Stimulated activated naive B cell treated with anti-CD40 and anti-IgM and Interleukin-4, amounts not matched to agents 10 μg/mL and 1 μg/mL and 100 μg/mL, for 72 hours (primary cell): ENCODE data around the gene DBN1.
"Not testable (repeated sequence)": the region's sequence is repeated elsewhere in the genome, so short reads cannot be mapped to it uniquely, and the experiment has no call there.

Experiments
- ATAC-seq, 2 donors: fragments of 150-1000 bp; cut with Tn5 transposase; replicated peaks; 2 replicates each; pipeline ENCODE4 v1.10.0; 2021; ENCODE audit warnings: moderate library complexity in 1 of 2
- DNase-seq: peaks from one replicate; pipeline ENCODE4 v3.0.0; 2021
- H3K27ac Mint-ChIP-seq: one replicate; pipeline ENCODE4 v1.8.0; 2022; ENCODE audit warnings: mild to moderate bottlenecking, mixed read lengths
- H3K27me3 Mint-ChIP-seq, 2 donors: one replicate each; pipeline ENCODE4 v1.8.0; 2022; ENCODE audit warnings: mixed read lengths in 2 of 2
- H3K36me3 Mint-ChIP-seq, 2 donors: one replicate each; pipeline ENCODE4 v1.8.0; 2022; ENCODE audit warnings: mixed read lengths in 2 of 2, mild to moderate bottlenecking in 1 of 2
- H3K4me1 Mint-ChIP-seq, 2 donors: one replicate each; pipeline ENCODE4 v1.8.0; 2022; ENCODE audit warnings: mixed read lengths in 2 of 2, mild to moderate bottlenecking in 1 of 2
- H3K4me3 Mint-ChIP-seq, 2 donors: one replicate each; pipeline ENCODE4 v1.8.0; 2022; ENCODE audit warnings: mild to moderate bottlenecking in 2 of 2, mixed read lengths in 2 of 2, moderate library complexity in 1 of 2
- H3K9me3 Mint-ChIP-seq, 2 donors: one replicate each; pipeline ENCODE4 v1.8.0; 2022; ENCODE audit warnings: mixed read lengths in 2 of 2, mild to moderate bottlenecking in 1 of 2

Gene DBN1

DNA sequence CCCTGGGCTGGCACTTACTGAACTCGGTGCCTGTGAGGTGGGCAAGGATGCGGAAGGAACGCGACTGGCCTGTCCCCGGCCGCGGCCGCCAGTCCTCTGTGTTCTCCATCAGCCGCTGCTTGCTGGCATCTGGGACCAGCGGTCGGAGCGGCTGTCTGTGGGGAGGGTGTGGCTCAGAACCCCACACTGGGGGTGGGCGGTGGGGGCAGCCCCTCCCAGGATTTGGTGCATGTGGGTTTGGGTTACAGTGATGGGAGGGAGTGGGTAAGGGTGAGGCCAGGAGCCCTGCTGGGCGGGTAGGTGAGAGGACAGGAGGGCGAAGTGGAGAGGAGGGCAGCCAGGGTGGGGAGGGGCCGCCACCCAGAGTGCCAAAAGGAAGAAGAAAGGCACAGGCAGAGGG, 17.6 kb upstream of the DBN1 start:
- no peaks in the 10 kb centered on the region for H3K9me3 Mint-ChIP-seq
- DNase-seq (no peak), ATAC-seq (no peak)
- peak overlapping the region in 1 of 2 donors; percentile 30 for H3K4me3 Mint-ChIP-seq
- H3K36me3 Mint-ChIP-seq = peaks cover 43 to 49% of the 10 kb centered on the region in 2 donors
- no peaks in the 10 kb centered on the region for H3K27me3 Mint-ChIP-seq
- H3K4me1 Mint-ChIP-seq = peaks cover 32 to 52% of the 10 kb centered on the region in 2 donors
- H3K27ac Mint-ChIP-seq = no peak overlapping the region

DNA sequence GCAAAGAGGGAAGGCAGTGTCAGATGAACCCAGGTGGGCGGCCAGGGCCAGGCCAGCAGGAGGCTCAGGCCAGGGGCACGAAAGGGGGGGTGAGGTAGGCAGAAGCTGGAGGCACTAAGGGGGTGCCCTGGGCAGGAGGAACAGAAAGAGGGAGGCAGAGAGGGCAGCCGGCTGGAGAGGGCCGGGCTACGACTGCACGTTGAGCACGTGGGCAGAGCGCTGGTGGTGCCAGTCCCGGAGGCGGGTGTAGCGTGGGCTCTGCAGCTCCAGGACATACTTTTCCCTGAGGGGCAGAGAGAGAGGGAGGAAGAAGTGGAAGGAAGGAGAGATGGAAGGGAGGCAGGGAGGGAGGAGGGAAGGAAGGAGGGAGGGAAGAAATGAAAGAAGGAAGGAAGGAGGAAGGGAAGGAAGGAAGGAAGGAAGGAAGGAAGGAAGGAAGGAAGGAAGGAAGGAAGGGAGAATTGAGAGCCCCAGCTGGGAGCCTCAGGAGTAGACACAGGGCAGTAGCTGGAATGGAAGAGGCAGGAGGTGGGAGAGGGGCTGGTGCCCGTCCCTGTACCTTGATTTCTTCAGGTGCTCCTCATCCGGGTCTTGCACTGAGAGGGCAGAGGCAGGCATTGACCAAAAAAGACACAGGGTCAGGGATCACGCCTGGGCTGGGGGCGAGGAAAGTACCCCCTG, 17.0 kb upstream of the DBN1 start:
- no peaks in the 10 kb centered on the region for H3K27me3 Mint-ChIP-seq
- ATAC-seq = no peak
- H3K27ac Mint-ChIP-seq = peak overlapping the region; percentile 27
- H3K4me3 Mint-ChIP-seq = no peak overlapping the region
- H3K36me3 Mint-ChIP-seq = peaks cover 45 to 49% of the 10 kb centered on the region in 2 donors
- no peaks in the 10 kb centered on the region for H3K9me3 Mint-ChIP-seq
- DNase-seq = no peak
- peaks cover 32 to 46% of the 10 kb centered on the region in 2 donors for H3K4me1 Mint-ChIP-seq

DNA sequence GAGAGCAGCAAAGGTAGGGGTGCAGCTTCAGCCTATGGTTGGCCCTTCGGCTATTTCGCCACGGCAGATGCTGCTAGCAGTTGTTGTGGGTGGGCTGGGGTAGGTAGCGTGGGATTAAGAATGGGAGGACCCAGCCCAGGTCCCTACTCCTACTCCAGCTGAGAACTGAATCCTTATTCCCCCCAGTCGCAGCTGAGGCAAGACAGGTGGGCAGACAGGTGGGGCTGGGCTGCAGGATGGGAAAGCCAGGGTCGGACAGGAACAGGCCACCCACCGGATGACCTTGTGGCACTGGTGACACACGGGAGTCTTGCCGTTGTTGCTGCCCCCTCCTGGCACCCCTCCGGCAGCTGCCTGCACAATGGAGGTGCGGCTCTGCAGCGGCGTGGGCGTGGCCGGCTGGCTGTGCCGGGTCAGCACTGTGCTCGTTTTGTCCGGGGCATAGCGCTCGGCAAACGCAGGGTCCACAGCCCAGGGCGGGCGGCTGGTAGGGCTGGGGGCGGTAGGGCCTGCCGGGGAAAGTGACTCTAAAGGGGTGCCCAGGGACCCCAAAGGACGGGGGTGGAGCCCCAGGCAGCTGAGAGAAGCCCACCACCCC, 15.8 kb upstream of the DBN1 start:
- no peak overlapping the region for H3K4me3 Mint-ChIP-seq
- peaks cover 49 to 58% of the 10 kb centered on the region in 2 donors for H3K36me3 Mint-ChIP-seq
- ATAC-seq = no peak
- no peak overlapping the region for H3K27ac Mint-ChIP-seq
- H3K9me3 Mint-ChIP-seq = no peaks in the 10 kb centered on the region
- DNase-seq = no peak
- peaks cover 24 to 34% of the 10 kb centered on the region in 2 donors for H3K4me1 Mint-ChIP-seq
- no peaks in the 10 kb centered on the region for H3K27me3 Mint-ChIP-seq

DNA sequence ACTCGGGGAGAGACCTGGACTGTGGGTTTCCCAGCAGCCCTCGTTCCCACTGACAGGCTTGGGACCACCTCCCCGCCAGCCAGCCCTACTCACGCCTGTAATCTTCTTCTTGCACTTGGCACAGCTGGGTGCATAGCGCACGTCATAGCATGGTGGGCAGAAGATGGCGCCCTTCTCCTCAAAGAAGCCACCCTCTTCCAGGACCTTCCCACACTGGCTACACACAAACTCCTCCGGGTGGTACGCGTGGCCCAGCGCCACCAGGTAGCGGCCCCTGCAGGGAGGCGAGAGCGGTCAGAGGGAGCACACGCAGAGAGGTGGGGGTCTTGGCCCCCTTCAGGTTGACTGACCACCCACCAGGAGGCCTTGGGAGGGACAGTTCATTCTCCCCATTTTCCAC, 14.5 kb upstream of the DBN1 start:
- H3K27ac Mint-ChIP-seq = no peak overlapping the region
- ATAC-seq (no peak), DNase-seq (no peak)
- peaks cover 49 to 56% of the 10 kb centered on the region in 2 donors for H3K36me3 Mint-ChIP-seq
- H3K4me3 Mint-ChIP-seq = no peak overlapping the region
- no peaks in the 10 kb centered on the region for H3K9me3 Mint-ChIP-seq
- H3K4me1 Mint-ChIP-seq = peaks cover 14 to 22% of the 10 kb centered on the region in 2 donors
- H3K27me3 Mint-ChIP-seq = no peaks in the 10 kb centered on the region

- ATAC-seq (no peak), DNase-seq (no peak)
- peaks cover 45 to 48% of the 10 kb centered on the region in 2 donors for H3K36me3 Mint-ChIP-seq
- H3K4me1 Mint-ChIP-seq = peaks cover 9 to 16% of the 10 kb centered on the region in 2 donors
- no peak overlapping the region for H3K27ac Mint-ChIP-seq
- no peaks in the 10 kb centered on the region for H3K9me3 Mint-ChIP-seq
- no peaks in the 10 kb centered on the region for H3K27me3 Mint-ChIP-seq
- H3K4me3 Mint-ChIP-seq = no peak overlapping the region
Observed at GRCh38 chr5:177487144-177487543, 13.7 kb upstream of the DBN1 start.

- peaks cover 44 to 46% of the 10 kb centered on the region in 2 donors for H3K36me3 Mint-ChIP-seq
- H3K9me3 Mint-ChIP-seq = no peaks in the 10 kb centered on the region
- H3K27me3 Mint-ChIP-seq = no peaks in the 10 kb centered on the region
- no peak overlapping the region for H3K27ac Mint-ChIP-seq
- H3K4me1 Mint-ChIP-seq = peaks cover 8 to 15% of the 10 kb centered on the region in 2 donors
- ATAC-seq (no peak), DNase-seq (no peak)
- no peak overlapping the region for H3K4me3 Mint-ChIP-seq
Observed at GRCh38 chr5:177486256-177486655, 12.8 kb upstream of the DBN1 start.

DNA sequence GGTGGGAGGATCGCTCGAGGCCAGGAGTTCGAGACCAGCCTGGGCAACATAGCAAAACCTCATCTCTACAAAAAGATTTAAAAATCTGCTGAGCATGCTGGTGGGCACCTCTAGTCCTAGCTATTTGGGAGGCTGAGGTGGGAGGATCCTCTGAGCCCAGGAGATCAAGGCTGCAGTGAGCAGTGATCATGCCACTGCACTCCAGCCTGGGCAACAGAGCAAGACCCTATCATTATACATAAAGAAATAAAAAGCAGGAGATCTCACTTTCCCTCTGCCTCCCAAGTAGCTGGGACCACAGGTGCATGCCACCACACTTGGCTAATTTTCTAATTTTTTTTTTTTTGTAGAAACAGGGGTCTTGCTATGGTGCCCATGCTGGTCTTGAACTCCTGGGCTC, 12.3 kb upstream of the DBN1 start:
- H3K4me1 Mint-ChIP-seq, H3K27me3 Mint-ChIP-seq, H3K27ac Mint-ChIP-seq, DNase-seq, H3K4me3 Mint-ChIP-seq, H3K9me3 Mint-ChIP-seq, ATAC-seq: not testable (repeated sequence)
- peaks cover 39 to 41% of the 10 kb centered on the region in 2 donors for H3K36me3 Mint-ChIP-seq

DNA sequence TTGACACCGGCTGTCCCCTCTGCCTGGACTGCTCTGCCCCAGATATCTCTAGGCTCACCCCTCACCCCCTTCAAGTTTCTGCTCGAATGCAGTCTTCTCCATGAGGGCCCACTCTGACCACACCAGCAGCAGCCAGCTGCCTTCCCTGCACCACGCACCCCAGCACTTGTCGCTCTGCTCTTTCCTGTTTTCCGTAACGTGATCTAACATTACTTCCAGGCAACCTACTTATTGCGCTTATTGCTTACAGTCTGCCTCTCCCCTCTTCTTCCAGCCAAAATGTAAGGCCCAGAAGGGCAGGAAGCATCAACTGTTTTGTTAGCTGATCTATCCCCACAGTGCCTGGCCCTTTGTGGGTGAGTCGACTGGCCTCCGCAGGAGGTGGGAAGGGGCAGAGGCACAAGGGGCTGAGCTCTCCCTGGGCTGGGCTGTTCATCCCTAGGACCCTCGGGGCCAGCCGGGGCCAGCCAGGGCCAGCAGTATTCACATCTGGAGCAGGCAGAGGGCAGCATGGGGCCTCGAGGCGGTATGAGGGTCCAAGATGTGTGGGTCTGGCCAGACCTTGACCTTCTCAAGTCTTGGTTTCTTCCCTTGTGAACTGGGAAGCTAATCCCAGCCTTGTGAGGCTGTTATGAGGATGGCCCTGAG, 11.6 kb upstream of the DBN1 start:
- no peak for ATAC-seq
- Mint-ChIP-seq H3K27ac (peak overlapping the region; percentile 57), H3K4me1 (peaks cover 3 to 5% of the 10 kb centered on the region in 2 donors), H3K27me3 (no peaks in the 10 kb centered on the region), H3K4me3 (no peak overlapping the region), H3K9me3 (no peaks in the 10 kb centered on the region), H3K36me3 (peaks cover 32 to 34% of the 10 kb centered on the region in 2 donors)
- no peak for DNase-seq

DNA sequence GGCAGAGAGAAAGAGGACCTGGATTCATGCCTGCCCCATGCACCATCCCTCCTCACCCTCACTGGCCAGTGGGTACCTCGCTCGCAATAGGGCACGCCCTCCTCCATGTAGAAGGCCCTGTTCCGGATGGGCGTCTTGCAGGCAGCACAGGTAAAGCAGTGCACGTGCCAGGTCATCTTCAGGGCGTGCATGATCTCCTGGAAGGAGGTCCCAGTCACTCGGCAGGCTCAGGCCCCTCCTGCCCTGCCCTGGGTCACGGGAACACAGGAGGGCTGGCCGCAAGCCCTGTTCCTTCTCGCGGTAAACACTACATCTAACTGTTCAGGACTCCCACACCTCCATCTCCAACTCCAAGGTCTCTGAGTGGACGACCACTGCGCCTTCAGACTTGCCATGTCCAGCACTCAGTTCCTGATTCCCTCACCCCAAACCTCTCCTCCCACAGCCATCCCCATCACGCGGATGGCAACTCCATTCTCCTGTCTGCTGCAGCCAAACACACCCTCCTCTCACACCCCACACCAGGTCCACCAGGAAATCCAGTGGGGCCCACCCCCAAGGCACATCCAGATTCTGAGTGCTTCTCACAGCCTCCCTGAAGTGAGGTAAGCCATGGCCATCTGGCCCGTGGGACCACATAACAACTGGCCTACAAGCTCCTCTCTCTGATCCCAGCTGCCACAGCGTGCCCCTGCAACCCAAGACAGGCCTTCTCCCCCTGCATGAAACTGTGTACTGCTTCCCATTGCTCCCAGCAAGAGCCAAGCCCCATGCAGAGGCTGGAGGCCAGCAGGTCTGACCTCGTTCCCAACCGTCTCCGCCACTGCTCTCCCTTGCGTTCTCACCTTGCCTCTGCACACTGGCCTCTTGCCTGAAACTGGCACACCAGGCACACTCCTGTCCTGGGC, 10.8 kb upstream of the DBN1 start:
- Mint-ChIP-seq H3K4me3 (no peak overlapping the region), H3K4me1 (peaks cover 8 to 10% of the 10 kb centered on the region in 2 donors), H3K9me3 (no peaks in the 10 kb centered on the region), H3K27ac (no peak overlapping the region), H3K36me3 (peaks cover 29 to 30% of the 10 kb centered on the region in 2 donors), H3K27me3 (no peaks in the 10 kb centered on the region)
- no peak for DNase-seq
- ATAC-seq = no peak

- Mint-ChIP-seq H3K9me3 (no peaks in the 10 kb centered on the region), H3K4me1 (peaks cover 19 to 22% of the 10 kb centered on the region in 2 donors), H3K27ac (no peak overlapping the region), H3K4me3 (no peak overlapping the region), H3K36me3 (peaks cover 19 to 22% of the 10 kb centered on the region in 2 donors), H3K27me3 (no peaks in the 10 kb centered on the region)
- DNase-seq = no peak
- ATAC-seq = no peak
Observed at GRCh38 chr5:177483042-177483441, 9.6 kb upstream of the DBN1 start.

GRCh38 chr5:177482359-177482795, 8.9 kb upstream of the DBN1 start:
- H3K27ac Mint-ChIP-seq = peak overlapping the region; percentile 21
- ATAC-seq (no peak), DNase-seq (no peak)
- peaks cover 14 to 18% of the 10 kb centered on the region in 2 donors for H3K36me3 Mint-ChIP-seq
- no peaks in the 10 kb centered on the region for H3K9me3 Mint-ChIP-seq
- H3K4me1 Mint-ChIP-seq = peaks cover 19 to 27% of the 10 kb centered on the region in 2 donors
- H3K4me3 Mint-ChIP-seq = no peak overlapping the region
- H3K27me3 Mint-ChIP-seq = no peaks in the 10 kb centered on the region

DNA sequence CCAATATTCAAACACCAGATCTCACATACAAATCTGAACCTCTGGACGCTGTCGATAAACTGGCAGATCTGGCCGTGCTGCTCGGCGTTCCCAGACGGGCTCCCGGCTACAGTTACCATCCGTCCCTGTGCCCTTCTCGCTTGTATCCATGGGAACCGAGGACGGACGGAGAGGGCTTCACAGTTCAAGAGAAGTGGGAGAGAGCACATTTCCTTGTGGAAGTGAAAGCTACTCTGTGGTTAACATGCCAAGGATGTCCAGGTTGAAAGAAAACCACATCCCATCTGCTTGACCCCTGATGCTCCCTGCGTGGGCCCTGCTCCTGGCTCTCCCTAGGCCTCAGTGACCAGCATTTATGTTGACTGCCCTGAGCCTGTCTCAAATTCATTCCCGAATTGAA, 6.3 kb upstream of the DBN1 start:
- Mint-ChIP-seq H3K36me3 (peaks cover 3 to 7% of the 10 kb centered on the region in 2 donors), H3K9me3 (no peaks in the 10 kb centered on the region), H3K27ac (peak overlapping the region; percentile 38), H3K27me3 (no peaks in the 10 kb centered on the region), H3K4me3 (peak overlapping the region in 1 of 2 donors; percentile 8), H3K4me1 (peaks cover 30 to 46% of the 10 kb centered on the region in 2 donors)
- ATAC-seq (no peak), DNase-seq (no peak)

DNA sequence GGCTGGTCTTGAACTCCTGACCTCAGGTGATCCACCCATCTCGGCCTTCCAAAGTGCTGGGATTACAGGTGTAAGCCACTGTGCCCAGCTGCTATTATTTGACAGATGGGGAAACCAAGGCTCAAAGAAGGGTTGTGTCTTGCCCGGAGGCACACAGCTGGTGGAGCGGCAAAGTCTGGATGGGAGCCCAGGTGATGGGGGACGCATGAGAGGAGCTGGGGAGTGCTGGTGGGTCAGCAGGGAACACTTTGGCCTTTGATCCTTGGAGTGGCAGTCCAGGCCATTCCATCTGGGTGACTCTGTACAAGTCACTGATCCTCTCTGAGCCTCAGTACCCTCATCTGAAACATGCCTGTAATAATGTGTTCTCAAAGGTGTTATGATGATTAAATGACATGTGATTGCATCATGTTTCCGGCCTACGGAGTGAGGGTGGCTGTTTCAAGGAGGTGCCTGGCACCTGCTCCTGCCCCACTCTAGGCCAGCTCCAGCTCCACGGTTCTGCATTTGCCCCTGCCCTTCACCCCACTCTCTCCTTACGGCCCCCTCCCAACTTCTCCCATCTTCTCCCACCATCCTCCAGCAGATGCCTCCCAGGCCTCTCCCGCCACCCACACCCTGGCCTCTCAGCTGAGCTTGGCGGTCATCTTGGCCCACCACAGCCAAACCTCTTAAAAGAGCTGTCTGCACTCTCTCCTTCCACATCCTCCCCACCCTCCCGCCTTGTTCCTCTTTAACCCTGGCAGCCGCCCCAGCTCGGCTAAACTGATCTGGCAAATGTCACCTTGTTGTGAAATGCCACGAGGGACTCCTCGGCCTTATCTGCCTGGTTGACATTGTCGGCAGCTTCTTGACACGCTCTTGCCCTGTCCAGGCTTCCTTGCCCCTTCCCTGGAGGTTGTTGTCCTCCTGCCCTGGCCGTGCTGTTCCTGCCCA, 5.5 kb upstream of the DBN1 start:
- ATAC-seq (peak; percentile 90 to 92), DNase-seq (peak; percentile 51)
- Mint-ChIP-seq H3K27ac (peak overlapping the region; percentile 90), H3K36me3 (no peaks in the 10 kb centered on the region), H3K4me3 (peak overlapping the region; percentile 17 to 22), H3K27me3 (peaks cover 6 to 7% of the 10 kb centered on the region in 2 donors), H3K4me1 (peaks cover 36 to 54% of the 10 kb centered on the region in 2 donors), H3K9me3 (no peaks in the 10 kb centered on the region)
